HL-60/S4 (cell line): ENCODE measurements around the gene FANCC.

Experiments
- in situ Hi-C: fragments of 300-500 bp; cut with MboI; formaldehyde crosslinking; loops from 2 replicates; pipeline ENCODE4 v1.14.3; 2022; ENCODE audit warnings: low sequenced_read_pairs

Gene FANCC

GRCh38 chr9:95076696-95077052, 240.8 kb downstream of the FANCC start:
- in situ Hi-C loops: no loop called here

- in situ Hi-C loops: no loop called here
Observed at GRCh38 chr9:95075700-95076099, 241.8 kb downstream of the FANCC start.

- in situ Hi-C loops: no loop called here
Observed at GRCh38 chr9:95074632-95075031, 242.9 kb downstream of the FANCC start.

- in situ Hi-C loops: no loop called here
Observed at GRCh38 chr9:95073918-95074317, 243.6 kb downstream of the FANCC start.

- in situ Hi-C loops: no loop called here
Observed at GRCh38 chr9:95073042-95073607, 244.4 kb downstream of the FANCC start.

GRCh38 chr9:95071925-95072324, 245.6 kb downstream of the FANCC start:
- in situ Hi-C loops: no loop called here

GRCh38 chr9:95071450-95071849, 246.1 kb downstream of the FANCC start:
- in situ Hi-C loops: no loop called here

GRCh38 chr9:95070549-95071021, 246.9 kb downstream of the FANCC start:
- in situ Hi-C loops: no loop called here

GRCh38 chr9:95067897-95068296, 249.6 kb downstream of the FANCC start:
- in situ Hi-C loops: no loop called here

GRCh38 chr9:95067057-95067456, 250.5 kb downstream of the FANCC start:
- in situ Hi-C loops: no loop called here

GRCh38 chr9:95065224-95065623, 252.3 kb downstream of the FANCC start:
- in situ Hi-C loops: no loop called here

GRCh38 chr9:95063300-95063699, 254.2 kb downstream of the FANCC start:
- in situ Hi-C loops: no loop called here

- in situ Hi-C loops: no loop called here
Observed at GRCh38 chr9:95062596-95063065, 254.9 kb downstream of the FANCC start.

- in situ Hi-C loops: no loop called here
Observed at GRCh38 chr9:95061916-95062595, 255.5 kb downstream of the FANCC start.

- in situ Hi-C loops: no loop called here
Observed at GRCh38 chr9:95060916-95061315, 256.6 kb downstream of the FANCC start.

GRCh38 chr9:95060234-95060633, 257.3 kb downstream of the FANCC start:
- in situ Hi-C loops: no loop called here

- in situ Hi-C loops: no loop called here
Observed at GRCh38 chr9:95058795-95059386, 258.6 kb downstream of the FANCC start.

- in situ Hi-C loops: no loop called here
Observed at GRCh38 chr9:95058121-95058785, 259.3 kb downstream of the FANCC start.

GRCh38 chr9:95057101-95057500, 260.4 kb downstream of the FANCC start:
- in situ Hi-C loops: no loop called here

GRCh38 chr9:95055851-95056551, 261.5 kb downstream of the FANCC start:
- in situ Hi-C loops: no loop called here

GRCh38 chr9:95055334-95055850, 262.1 kb downstream of the FANCC start:
- in situ Hi-C loops: no loop called here
